Activated CD4-positive, alpha-beta memory T cell treated with anti-CD3 and anti-CD28 coated beads for 36 hours (primary cell): ENCODE measurements around the gene PKN3. TPM values are rescaled to one million over a fixed set of nuclear protein-coding genes. Genes with fewer than 3 reads are reported as not detected.

Source experiments
- CTCF ChIA-PET: fragments of 350-600 bp; sonication (Branson Sonifier 250); formaldehyde crosslinking; loops from one replicate; lab custom pipeline; 2021; ENCODE audit warnings: antibody characterized with exemption, inconsistent platforms; lab: Charles Lee
- POLR2A ChIA-PET: fragments of 350-600 bp; sonication (Branson Sonifier 250); formaldehyde crosslinking; loops from one replicate; lab custom pipeline; 2021; ENCODE audit warnings: antibody characterized with exemption; lab: Charles Lee
- DNase-seq: peaks from one replicate; pipeline ENCODE4 v3.0.0-alpha.2; 2020
- H3K27ac Mint-ChIP-seq: one replicate; pipeline ENCODE4 v1.8.0; 2021; ENCODE audit warnings: mixed read lengths
- H3K27me3 Mint-ChIP-seq: one replicate; pipeline ENCODE4 v1.8.0; 2021; ENCODE audit warnings: mixed read lengths
- H3K36me3 Mint-ChIP-seq: one replicate; pipeline ENCODE4 v1.8.0; 2021; ENCODE audit warnings: mixed read lengths
- H3K4me1 Mint-ChIP-seq: one replicate; pipeline ENCODE4 v1.8.0; 2021; ENCODE audit warnings: low read depth, mixed read lengths
- H3K4me3 Mint-ChIP-seq: one replicate; pipeline ENCODE4 v1.8.0; 2021; ENCODE audit warnings: mild to moderate bottlenecking, mixed read lengths
- H3K9me3 Mint-ChIP-seq: one replicate; pipeline ENCODE4 v1.8.0; 2021; ENCODE audit warnings: mixed read lengths
- intact Hi-C: fragments of 100-400 bp; cut with micrococcal nuclease; formaldehyde crosslinking; loops from one replicate; pipeline ENCODE4 v1.15.1; 2023
- total RNA-seq, 2 experiments: library from RNA; stranded (reverse); gene quantifications; one replicate each; pipeline ENCODE4 v1.2.3, GENCODE V29; 2021

The PKN3 gene
- total RNA-seq, 2 experiments from 2014 or later, result 10.4 to 11.4 TPM

GRCh38 chr9:128753627-128754026 is 51.3 kb downstream of the PKN3 start:
- POLR2A ChIA-PET, result no interaction called here

GRCh38 chr9:128757602-128758001 is 55.3 kb downstream of the PKN3 start:
- H3K36me3 Mint-ChIP-seq, result no peaks in the 10 kb centered on the region
- ChIA-PET POLR2A (no interaction called here), CTCF (no interaction called here)
- no peak for DNase-seq
- no peaks in the 10 kb centered on the region for H3K27me3 Mint-ChIP-seq
- no peak overlapping the region for H3K27ac Mint-ChIP-seq
- H3K9me3 Mint-ChIP-seq, result no peaks in the 10 kb centered on the region
- no peaks in the 10 kb centered on the region for H3K4me1 Mint-ChIP-seq
- H3K4me3 Mint-ChIP-seq, result no peak overlapping the region
- intact Hi-C loops, result no loop called here

More at GRCh38 chr9:128753627-128754026, 51.3 kb downstream of the PKN3 start:
- intact Hi-C loops, result no loop called here
- H3K27me3 Mint-ChIP-seq, result no peaks in the 10 kb centered on the region
- no peak overlapping the region for H3K4me3 Mint-ChIP-seq
- CTCF ChIA-PET, result no interaction called here
- H3K9me3 Mint-ChIP-seq, result no peaks in the 10 kb centered on the region
- DNase-seq, result no peak
- peaks cover 2% of the 10 kb centered on the region for H3K36me3 Mint-ChIP-seq
- no peaks in the 10 kb centered on the region for H3K4me1 Mint-ChIP-seq
- no peak overlapping the region for H3K27ac Mint-ChIP-seq

DNA sequence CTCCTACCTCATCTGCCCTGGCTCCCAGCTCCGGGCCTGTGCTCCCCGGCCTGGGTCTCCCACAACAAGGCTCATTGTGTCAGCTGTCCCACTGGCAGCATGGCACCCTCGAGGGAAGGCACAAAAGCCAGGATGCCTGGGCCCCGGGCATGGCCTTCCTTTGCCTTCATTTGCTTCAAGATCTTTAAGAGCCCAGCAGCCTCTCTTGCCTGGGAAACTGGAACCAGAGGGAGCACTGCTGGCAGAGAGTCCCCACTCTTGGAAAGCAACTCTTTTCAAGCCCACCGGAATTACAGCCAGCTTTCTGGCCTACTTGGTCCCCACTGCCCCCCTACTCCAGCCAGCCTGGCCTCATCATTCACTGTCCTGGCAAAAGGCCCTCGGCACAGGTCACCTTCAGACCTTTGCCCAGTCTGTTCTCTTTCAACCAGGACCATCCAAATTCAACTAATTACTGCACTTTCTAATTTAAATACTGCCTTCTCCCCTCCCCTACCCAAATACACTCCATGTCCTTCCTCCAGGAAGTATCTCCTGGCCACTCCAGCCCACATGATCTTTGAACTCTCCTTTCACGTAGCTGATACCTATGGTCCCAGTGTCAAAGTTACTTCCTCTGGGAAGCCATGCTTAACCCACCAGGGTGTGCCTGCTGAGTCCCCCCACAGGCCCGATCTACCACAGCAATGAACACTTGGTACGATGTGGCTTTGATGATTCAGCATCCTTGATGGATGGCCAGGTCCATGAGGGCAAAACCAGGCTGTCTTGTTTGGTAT is 60.6 kb downstream of the PKN3 start:
- intact Hi-C loops, result no loop called here
- H3K9me3 Mint-ChIP-seq, result no peaks in the 10 kb centered on the region
- H3K27me3 Mint-ChIP-seq, result no peaks in the 10 kb centered on the region
- H3K4me3 Mint-ChIP-seq, result no peak overlapping the region
- POLR2A ChIA-PET, result no interaction called here
- no peaks in the 10 kb centered on the region for H3K36me3 Mint-ChIP-seq
- H3K27ac Mint-ChIP-seq, result no peak overlapping the region
- CTCF ChIA-PET, result interaction anchor here (0.9 kb wide), 1 partner anchor 324 kb away, joined by 3 read pairs; no protein-coding TSS in a partner anchor
- no peaks in the 10 kb centered on the region for H3K4me1 Mint-ChIP-seq
- DNase-seq, result no peak

GRCh38 chr9:128764361-128764760 is 62.1 kb downstream of the PKN3 start:
- Mint-ChIP-seq H3K4me3 (no peak overlapping the region), H3K27ac (no peak overlapping the region), H3K27me3 (no peaks in the 10 kb centered on the region), H3K9me3 (no peaks in the 10 kb centered on the region), H3K4me1 (peaks cover 5% of the 10 kb centered on the region), H3K36me3 (no peaks in the 10 kb centered on the region)
- intact Hi-C loops, result no loop called here
- POLR2A ChIA-PET, result no interaction called here
- peak; percentile 16 for DNase-seq
- CTCF ChIA-PET, result interaction anchor here (0.8 to 1.1 kb wide), 2 partner anchors 24 to 89 kb away, joined by 3 to 4 read pairs; no protein-coding TSS in a partner anchor

GRCh38 chr9:128765499-128765898 is 63.2 kb downstream of the PKN3 start:
- CTCF ChIA-PET, result interaction anchor here (1.1 kb wide), 1 partner anchor 23 kb away, joined by 3 read pairs; no protein-coding TSS in a partner anchor
- Mint-ChIP-seq H3K27me3 (no peaks in the 10 kb centered on the region), H3K27ac (no peak overlapping the region), H3K9me3 (no peaks in the 10 kb centered on the region), H3K36me3 (no peaks in the 10 kb centered on the region), H3K4me1 (peaks cover 12% of the 10 kb centered on the region), H3K4me3 (no peak overlapping the region)
- DNase-seq, result no peak
- intact Hi-C loops, result no loop called here
- POLR2A ChIA-PET, result no interaction called here

DNA sequence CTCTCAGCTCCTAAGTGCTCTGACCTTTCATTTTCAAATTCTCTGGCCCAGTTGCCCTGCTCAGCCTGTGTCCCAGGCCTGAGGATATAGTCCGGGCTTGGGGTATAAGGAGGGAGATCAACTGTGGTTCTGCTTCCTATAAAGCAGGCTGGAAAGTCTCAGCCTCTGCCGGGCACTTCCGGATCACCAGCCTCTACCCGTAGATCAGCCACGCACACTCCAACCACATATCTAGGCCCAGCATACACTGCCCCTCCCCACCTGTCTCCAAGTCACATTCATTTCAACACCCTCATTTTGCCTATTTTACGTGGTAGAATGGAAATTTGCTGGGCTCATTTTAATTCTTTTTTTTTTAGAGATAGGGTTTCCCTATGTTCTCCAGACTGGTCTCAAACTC is 66.3 kb downstream of the PKN3 start:
- CTCF ChIA-PET, result interaction anchor here (0.6 kb wide), 1 partner anchor 67 kb away, joined by 3 read pairs; the partner anchor contains the start of gene PKN3

More for the DNA sequence above, 66.3 kb downstream of the PKN3 start:
- no peaks in the 10 kb centered on the region for H3K27me3 Mint-ChIP-seq
- no peak overlapping the region for H3K27ac Mint-ChIP-seq
- no peak overlapping the region for H3K4me3 Mint-ChIP-seq
- no peak for DNase-seq
- intact Hi-C loops, result no loop called here
- H3K9me3 Mint-ChIP-seq, result no peaks in the 10 kb centered on the region
- no peaks in the 10 kb centered on the region for H3K36me3 Mint-ChIP-seq
- POLR2A ChIA-PET, result no interaction called here
- peaks cover 17% of the 10 kb centered on the region for H3K4me1 Mint-ChIP-seq

Other genes with a start within 250 kb of the PKN3 start
- 10 to 100 TPM; 68.9 to 72.8 TPM for gene ODF2, start 246.5 kb upstream of the PKN3 start, total RNA-seq
- 10 to 100 TPM; 55.6 to 57.0 TPM for gene GLE1, start 197.8 kb upstream of the PKN3 start, total RNA-seq
- gene SPTAN1, start 149.9 kb upstream of the PKN3 start, total RNA-seq, result 100 to 1,000 TPM; 228 TPM
- gene DYNC2I2, start 45.7 kb upstream of the PKN3 start, total RNA-seq, result 10 to 100 TPM; 44.9 to 45.2 TPM
- gene SET, start 13.3 kb upstream of the PKN3 start, total RNA-seq, result 100 to 1,000 TPM; 578 to 592 TPM
- 10 to 100 TPM; 65.8 to 68.7 TPM for gene ZDHHC12, start 21.6 kb downstream of the PKN3 start, total RNA-seq
- gene ZER1, start 69.4 kb downstream of the PKN3 start, total RNA-seq, result 10 to 100 TPM; 16.2 to 18.0 TPM
- gene TBC1D13, start 84.8 kb downstream of the PKN3 start, total RNA-seq, result 10 to 100 TPM; 14.6 to 14.9 TPM
- 10 to 100 TPM; 13.8 to 14.2 TPM for gene ENDOG, start 116.0 kb downstream of the PKN3 start, total RNA-seq
- 10 to 100 TPM; 89.2 to 94.2 TPM for gene SPOUT1, start 127.3 kb downstream of the PKN3 start, total RNA-seq
- 10 to 100 TPM; 15.9 to 18.1 TPM for gene KYAT1, start 179.4 kb downstream of the PKN3 start, total RNA-seq
- 10 to 100 TPM; 18.0 to 18.7 TPM for gene LRRC8A, start 179.6 kb downstream of the PKN3 start, total RNA-seq
- under 1 TPM; 0.34 to 0.88 TPM for gene PHYHD1, start 218.5 kb downstream of the PKN3 start, total RNA-seq
- 1 to 10 TPM; 5.7 to 6.7 TPM for gene DOLK, start 245.1 kb downstream of the PKN3 start, total RNA-seq
- gene NUP188, start 245.2 kb downstream of the PKN3 start, total RNA-seq, result 100 to 1,000 TPM; 121 to 124 TPM